COLO668 (cell line): Measurements from ENCODE around the gene TRMT61A.

ENCODE experiments used
- DNase-seq: peaks from one replicate; lab custom pipeline; 2025; ENCODE audit not compliant: unreplicated experiment; lab: John Stamatoyannopoulos, UW

The TRMT61A gene

DNA sequence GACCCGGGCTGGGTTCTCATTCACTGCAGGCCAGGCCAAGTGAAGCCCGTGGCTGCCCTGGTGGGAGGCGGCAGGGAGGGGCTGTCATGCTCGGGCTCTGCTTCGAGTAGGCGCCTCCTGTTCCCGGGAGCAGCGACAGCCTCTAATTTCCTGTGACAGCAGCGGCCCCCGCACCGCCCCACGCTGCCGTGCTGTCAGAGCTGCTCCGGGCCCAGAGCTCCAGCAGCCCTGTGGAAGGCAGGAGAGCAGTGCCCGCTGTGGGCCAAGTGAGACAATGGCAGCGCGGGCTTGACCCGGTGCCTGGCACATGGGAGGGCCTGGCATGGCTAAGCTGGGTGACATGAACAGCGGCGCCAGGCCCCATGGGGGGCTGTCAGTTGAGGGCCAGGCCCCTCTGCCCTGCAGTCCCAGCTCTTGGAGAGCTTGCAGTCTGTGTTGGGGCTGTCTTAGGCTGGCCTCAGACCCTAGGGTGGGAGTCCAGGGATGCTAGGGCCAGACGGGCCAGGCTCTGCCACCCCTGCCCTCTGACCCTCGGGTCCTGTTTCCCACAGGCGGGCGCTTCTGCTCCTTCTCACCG lies 5.1 kb downstream of the TRMT61A start:
- no peak for DNase-seq

DNA sequence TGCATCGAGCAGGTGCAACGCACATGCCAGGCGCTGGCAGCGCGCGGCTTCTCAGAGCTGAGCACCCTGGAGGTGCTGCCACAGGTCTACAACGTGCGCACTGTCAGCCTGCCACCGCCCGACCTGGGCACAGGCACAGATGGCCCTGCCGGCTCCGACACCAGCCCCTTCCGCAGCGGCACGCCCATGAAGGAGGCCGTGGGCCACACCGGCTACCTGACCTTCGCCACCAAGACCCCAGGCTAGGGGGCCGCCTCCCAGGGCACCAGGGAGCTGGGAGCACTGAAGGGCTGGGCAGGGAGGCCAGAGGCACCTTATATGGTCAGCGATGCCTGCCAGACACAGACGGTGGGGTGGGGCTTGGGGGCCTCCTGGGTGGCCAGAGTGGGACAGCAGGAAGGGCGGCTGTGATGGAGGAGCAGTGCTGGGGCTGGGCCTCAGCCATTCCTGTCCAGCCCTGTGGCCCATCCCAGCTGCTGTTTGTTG lies 5.6 kb downstream of the TRMT61A start:
- DNase-seq = no peak

DNA sequence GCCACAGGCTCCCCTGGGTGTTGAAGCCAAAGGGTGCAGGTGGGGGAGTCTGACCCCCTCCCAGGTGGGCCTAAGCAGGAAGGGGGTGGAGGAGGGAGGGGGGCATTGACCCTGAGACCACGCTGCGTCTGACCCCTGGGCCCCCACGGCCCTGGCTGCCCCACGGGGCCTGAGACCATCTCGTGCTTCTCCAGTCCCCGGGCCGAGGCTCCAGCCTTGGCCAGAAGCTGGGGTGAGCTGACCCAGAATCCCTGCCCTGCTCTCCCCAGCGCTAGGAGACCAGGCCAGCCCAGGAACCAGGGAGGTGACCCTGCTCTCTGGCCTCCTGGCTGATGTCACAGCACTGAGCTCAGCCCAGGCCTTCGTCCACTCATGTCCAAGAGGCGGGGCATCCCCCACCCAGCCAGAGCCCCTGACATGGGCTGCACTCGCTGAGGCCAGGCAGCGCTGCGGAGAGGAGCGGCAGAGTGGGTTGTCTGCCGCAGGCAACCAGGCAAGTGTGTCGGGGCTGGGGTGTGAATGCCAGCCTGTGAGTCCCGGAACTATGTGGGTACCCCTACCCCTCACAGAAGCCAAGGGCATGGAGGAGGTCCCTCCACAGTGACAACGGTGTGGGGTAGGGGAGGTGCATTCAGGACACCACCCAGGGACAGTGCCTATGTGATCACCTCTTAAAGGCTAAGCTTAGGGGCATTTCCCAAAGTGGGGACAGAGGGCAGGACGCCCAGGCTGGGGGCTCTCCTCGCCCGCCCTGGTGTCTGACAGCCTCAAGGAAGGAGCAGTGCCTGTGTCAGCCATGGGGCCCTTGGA lies 6.3 kb downstream of the TRMT61A start:
- DNase-seq = no peak

DNA sequence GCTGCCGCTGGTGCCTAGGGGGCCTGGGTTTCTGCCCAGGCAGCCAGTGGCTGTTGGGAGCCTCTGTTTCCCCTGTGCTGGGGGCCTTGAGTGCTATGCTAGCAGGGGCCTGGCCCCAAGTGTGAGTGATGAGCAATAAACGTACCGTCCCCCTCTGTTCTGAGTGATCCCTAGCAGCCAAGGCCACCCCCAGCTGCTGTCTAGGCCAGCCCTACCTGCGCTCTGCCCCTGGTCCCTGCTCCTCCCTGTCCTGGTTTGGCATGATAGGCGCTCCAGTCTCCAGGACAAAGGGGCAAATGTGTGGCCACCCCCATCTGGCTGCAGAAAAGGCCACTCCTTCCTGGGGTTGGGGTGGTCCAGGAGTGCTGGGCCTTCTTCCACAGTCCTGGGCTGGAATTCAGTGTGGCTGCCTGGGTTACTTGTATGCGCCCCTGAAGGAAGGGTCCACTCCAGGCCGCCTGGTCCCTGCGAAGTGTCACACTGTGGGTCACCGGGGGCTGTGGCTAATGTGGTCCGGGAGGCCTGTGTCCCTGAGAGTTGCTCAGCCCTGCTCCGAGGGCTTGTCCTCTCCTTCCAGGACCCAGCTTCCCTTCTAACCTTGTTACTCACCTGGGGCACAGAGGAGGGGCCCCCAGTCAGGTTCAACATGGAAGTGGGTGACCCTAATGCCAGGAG lies 7.0 kb downstream of the TRMT61A start:
- DNase-seq = no peak

DNA sequence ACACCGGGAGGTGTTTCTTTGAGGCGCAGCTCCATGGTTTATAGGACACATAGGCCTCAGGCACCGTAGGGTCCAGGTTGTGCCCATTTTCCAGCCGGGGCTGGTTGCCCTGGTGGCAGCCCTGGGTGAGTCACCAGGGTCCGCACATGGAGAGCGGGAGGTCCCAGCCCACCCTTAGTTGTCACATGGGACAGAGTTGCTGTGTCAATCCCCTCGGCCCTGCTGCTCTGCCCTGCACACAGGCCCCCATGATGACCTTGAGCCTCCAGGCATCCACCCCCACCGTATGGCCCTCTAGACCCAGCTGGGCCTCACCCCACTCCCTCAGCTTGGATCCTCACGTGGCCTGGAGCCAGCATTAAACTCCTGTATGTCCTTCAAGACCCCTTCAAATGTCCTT lies 7.7 kb downstream of the TRMT61A start:
- DNase-seq = no peak

DNA sequence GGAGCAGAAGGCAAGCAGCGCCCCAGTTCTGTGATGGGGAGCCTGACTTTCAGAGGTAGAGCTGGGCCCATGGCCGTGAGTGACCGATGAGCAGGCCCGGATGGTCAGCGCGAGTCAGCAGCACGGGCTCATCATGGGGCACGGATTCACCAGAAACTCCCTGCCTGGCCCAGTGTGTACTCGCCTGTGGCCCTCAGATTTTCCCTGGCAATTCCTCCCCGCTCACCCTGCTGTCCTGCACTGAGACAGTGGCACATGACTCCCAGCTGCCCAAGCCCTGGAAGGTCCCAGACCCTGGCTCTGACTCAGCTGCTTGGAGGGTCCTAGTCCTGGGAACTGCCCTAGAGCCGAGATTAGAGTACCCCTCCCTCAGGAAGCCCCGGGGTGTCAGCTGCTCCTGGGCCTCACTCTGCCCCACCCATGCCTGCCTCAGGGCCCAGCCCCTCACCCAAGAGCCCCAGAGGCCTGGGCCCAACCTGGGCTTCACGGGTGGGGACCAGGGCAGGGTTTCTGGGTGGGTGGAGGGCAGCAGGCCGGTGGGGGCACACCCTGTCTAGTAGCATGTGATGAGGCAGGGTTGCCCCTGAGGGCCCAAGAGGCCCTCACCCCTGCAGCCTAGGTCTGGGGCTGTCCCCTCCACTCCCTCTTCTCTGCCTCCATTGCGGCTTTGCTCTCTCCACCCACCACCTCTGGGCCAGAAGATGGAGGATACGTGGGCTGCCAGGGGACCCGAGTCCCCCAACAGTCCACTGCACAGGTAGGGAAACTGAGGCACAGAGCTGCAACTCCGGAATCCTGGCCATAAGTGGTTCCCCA lies 8.4 kb downstream of the TRMT61A start:
- no peak for DNase-seq

DNA sequence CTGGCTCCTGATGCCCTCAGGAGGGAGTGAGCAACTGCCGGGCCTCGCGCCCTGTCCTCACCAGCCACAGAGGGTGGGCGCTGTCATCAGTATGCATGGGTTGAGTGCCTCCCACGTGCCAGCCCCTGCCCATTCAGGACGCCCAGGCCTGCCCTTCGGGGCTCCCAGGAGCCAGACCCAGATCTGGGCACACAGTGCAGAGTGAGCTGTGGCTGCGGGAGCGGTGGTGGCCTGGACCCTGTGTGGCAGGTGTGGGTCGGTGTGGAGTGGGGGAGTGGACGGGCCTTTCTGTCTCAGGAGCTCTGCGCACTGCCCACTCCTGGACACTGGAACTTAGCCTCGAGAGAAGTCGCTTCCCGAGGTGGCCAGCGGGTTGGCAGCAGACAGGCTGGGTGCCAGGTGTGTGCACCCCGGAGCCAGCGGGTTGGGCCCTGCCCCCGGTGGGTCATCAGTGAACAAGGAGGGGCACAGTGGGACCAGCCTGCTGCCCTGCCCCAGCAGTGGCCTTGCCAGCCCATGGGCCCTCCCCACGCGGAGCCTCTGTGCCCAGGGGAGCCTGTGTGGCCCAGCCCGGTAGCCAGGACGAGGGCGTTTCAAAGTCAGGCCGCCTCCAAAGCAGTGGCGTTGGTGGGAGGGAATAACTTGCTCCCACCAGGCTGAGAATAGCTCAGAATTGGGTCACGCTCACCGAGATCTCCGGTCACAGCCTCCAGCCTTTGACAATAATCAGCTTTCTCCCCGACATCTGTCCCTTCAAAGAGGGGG lies 9.5 kb downstream of the TRMT61A start:
- DNase-seq = no peak

DNA sequence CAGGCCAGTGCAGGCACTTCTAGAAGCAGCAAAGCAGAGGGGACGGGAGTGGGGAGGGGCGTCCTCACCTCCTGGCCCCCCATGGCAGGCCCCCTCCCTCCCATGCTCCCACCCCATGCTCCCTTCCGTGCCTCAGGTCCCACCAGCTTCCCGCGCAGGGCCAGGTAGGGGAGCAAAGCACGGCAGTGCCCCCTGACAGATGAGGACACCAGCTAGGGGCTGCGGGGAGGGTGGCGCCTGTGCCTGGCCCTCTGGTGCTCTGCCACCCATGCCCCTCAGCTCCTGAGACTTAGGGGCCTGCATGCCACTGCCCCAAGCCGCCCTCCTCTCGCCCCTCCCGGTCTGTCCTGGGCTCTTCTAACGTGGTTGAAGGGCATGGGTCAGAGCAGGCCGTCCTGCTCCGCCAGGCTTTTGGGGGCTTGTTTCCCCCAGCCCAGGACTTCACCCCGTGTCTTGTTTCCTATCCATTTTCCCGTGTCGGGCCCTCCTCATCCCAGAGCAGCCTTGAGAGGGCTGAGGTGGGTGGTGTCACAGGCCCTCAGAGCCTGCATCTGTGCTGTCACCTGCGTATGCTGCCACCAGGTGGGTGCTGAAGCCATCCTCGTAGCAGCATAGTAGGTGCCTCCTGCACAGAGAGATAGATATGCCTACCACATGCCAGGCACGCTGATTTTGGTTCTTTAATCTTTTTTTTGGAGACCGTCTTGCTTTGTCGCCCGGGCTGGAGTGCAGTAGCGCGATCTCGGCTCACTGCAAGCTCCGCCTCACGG lies 10.2 kb downstream of the TRMT61A start:
- peak; percentile 45 for DNase-seq

DNA sequence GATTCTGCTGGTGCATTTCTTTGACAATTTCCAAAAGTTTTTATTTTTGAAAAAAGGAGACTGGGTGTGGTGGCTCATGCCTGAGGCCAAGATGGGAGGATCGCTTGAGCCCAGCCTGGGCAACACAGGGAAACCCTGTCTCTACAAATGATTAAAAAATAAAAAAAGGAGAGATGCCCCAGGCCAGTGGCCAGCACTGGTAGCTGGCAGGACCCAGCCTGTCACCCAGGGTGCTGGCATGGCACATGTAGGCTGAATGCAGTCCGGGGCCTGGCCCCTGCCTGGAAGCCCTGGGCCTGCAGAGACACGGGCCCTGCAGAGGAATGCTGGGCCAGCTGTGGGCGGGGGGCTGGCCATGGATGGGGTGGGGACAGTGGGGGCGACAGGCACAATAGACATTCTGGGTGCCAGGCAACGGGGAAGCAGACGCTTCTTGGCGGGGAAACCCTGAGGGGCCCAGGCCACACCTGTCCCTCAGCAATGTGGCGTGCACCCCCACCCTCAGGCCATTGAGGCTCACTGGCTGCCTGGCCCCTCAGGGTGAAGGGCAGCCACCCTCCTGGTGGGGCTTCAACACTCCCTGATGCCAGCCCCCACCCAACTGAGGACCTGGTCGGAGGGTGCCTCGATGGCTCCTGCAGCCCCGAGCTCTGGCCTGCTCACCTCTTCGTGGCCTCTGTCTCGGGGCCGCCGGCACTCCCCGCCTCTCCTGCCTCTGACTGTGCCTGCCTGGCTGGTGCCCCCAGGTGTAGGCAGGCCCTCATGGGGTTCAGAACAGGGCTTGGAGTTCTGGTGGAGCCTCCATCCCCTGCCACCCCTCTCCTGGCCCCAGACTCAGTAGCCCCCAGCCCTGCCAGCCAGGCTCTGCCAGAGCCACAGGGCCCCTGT lies 12.1 kb downstream of the TRMT61A start:
- peak; percentile 43 for DNase-seq

DNA sequence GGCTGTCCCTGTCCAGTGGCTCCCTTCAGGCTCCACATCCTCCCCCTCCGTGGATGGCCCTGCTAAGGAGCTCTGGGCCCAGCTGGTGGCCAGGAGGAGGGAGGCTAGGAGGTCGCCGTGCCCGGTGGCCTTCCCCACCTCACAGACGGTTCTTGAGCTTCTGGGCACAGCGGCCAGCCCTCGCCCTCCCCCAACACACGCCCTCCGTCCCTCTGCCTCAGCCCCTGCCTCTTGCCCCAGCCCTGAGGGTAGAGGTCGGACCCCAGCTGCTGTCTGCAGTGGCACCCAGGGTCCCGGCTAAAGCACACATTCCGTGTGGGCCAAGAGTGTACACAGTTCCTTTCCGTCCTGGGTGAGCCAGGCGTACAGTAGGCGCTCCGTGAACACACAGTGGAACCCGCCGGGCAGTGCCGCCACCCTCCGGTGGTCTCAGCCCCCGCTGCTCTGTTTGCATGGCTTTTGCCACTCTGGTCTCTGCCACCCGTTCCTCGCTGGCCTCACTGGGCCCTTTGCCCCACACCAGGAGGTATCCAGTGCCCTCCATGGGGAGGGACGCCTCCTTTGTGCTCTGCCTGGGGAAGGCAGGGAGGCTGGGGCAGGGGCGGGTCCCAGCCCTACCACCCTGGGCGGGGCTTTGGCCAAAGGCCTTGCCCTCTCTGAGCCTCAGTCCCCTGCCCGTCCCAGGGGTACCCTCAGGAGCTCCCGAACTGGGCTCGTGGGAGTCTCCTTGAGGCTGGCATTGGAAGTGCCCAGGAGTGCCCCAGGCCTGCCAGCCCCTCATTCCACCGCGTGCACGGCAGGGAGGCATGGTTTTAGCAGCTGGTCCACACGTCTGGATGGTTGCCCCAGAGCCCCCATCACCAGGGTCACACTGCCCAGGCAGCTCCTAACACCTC lies 13.0 kb downstream of the TRMT61A start:
- no peak for DNase-seq

DNA sequence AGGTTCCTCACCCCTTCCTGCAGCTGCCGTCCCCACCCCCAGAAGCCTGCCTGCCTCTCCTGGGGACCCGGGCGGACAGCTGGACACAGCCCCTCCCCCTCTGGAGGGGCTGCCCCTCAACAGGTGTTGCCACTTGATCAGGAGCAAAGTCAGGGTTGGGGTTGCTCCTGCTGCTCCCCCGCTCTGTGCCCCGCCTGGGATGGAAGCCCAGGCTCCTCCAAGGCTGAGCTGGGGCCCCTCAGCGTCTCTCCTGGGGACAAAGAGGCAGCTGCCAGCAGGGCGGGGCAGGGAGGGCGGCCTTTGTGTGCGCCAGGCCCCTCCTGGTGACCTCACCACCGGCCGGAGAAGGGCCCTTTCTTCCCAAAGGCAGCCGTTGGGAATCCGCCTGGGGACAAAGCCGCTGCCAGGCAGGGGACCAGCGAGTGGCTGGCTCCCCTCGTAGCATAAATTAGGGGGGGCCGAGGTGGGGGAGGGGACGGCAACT lies 13.7 kb downstream of the TRMT61A start:
- peak; percentile 93 for DNase-seq

DNA sequence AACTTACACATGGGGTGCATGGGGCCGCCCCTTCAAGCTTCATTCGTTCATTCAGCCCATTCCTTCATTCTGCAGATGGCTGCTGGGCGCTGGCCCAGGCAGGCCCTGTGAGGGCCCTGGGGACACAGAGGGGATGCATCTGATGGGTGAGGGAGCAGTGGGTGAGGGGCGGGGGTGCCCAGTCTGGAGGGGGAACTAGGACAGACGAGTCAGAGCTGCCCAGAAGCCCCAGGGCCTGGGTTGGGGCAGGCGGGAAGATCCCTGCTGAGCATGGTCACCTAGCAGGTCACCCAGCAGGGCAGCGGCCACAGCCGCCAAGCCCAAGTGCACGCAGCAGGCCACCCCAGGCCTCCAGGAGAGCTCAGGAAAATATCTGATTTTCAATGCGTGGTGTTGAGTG lies 14.1 kb downstream of the TRMT61A start:
- DNase-seq = no peak

DNA sequence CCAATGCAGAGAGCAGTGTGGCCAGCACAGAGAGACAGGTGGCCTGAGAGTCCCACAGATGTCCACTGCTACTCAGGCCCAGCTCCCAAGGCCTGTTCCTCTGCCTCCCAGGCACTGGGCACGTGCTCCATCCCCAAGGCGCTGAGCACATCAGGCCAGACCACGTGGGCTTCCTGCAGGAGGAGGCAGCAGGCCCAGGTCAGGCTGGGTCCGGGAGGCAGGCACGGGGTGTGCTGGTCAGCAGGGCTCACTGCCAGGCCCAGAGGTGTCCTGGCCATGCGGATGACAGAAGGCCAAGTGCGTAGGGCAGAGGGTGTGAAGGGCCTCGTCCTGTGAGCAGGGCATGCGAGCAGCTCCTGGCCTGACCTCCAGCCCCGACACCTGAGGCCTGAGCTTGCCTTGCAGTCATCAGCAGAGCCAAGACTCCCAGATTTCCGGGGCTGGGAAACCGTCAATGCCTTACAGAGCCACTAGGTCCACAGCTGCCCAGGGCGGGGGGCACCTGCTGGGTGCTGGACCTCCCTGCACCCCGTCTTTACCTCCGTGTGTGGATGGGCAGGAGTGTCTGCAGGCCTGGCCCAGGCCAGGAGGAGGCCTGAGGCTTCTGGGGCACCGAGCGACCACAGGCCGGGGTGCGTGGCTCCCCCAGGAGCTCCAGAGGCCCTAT lies 14.9 kb downstream of the TRMT61A start:
- no peak for DNase-seq

DNA sequence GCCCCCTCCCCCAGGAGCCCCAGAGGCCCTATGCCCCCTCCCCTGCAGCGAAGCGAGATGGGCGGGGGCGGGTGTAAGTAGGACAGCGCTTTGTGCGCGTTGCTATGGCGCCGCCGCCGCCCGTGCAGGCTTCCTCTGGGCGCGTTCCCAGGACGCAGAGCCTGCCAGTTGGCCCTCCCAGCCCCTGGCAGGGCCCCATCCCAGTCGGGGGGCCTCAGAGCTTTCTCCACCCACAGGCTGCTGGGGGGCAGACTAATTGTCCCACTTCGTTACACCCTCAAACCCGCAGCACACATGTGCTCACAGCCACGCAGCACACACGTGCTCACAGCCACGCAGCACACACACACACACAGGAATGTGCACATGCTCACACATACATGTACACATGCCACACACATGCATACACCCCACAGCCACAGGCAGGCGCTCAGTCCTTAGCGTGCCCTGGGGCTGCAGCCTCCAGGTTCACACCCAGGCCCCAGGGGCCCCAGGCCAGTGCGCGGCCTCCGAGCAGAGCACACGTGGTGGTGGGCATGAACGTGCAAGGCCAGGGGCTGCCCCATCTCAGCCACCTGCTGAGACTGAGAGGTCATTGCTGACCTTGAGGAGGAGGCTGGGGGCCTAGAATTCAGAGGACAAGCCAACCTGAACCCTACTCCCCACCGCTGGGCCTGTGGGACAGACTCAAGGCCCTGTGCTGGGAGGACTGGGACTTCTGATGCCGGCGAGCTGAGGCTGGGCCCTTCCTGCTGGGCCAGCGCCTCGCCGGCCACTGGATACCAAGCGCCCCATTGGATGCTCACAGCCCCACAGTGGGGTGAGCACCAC lies 15.6 kb downstream of the TRMT61A start:
- no peak for DNase-seq

DNA sequence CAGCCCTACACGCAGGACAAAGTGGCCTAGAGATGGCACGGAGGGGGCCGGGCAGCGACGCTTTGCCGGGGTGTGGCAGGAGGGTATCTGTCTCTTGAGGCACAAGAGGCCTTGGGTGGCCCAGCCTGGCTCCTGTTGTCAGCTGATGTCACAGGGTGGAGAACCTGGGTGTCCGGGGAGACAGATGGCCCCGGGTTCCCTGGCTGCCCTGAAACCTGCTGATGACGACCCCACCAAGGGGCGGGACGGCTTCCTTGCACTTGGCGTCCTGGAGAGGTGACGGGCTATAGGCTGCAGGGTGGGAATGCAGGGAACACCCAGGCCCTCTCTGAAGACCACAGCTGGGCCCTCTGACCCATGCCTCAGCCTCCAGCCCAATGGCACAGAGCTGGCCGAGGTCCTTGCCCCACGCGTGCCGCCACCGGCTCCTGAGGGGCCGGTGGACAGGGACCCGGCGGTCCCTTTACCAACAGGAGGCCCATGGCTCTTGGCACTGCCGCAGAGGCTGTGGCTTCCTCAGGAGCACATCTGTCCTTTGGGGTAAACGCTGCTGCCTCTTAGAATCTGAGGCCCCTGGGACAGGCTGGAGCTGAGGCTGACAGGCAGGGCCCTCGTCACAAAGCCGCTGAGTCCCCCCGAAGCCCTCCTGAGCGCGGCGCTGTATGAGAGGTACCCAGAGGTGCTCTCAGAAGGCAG lies 16.4 kb downstream of the TRMT61A start:
- DNase-seq = no peak
